IPS-18c (cell line): ENCODE measurements around the gene ENOX2.

Experiments
- H3K4me3 ChIP-seq: 2 replicates; pipeline ENCODE4 v1.7.0; 2013; ENCODE audit warnings: low read depth, mild to moderate bottlenecking, low read length, moderate library complexity; ENCODE audit not compliant: insufficient read depth
- H3K9me3 ChIP-seq: one replicate; pipeline ENCODE4 v1.6.1; 2013; ENCODE audit warnings: mild to moderate bottlenecking, low read length, moderate library complexity; ENCODE audit not compliant: control insufficient read depth, insufficient read depth

Gene ENOX2

DNA sequence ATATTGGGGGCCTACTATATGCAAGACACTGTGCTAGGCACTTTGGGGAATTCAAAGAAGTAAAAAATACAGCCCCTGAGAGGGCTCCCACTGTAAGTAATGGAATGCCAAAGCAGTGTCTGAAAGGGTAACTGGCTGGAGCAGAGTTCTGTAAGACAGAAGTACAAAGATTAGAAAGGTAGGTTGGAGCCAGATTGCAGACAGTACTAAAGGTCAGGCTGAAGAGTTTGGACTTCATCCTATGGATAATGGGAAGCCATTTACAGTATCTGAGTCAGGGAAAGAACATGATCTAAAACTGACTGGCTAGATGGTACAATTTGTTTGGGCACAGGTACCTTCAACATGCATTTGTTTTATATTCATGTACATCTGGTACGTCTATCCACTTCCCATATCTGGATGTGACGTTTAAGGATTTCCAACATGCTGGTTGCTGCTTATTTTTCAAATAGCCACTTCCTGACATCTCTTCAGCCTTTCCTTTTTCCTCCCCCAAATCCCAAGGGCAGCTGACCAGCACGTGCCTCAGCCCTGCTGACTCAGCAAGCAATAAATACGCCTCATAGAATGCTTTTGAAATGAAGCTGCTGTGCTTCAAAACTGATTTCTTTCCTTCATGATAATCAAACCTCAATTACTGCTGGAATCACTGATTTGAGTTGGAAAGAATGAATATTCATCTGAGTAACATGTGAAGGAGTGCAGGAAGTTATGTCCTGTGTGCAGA, 9.5 kb downstream of the ENOX2 start:
- Histone ChIP-seq H3K4me3 (no peak overlapping the region), H3K9me3 (peaks cover 2% of the 10 kb centered on the region)

DNA sequence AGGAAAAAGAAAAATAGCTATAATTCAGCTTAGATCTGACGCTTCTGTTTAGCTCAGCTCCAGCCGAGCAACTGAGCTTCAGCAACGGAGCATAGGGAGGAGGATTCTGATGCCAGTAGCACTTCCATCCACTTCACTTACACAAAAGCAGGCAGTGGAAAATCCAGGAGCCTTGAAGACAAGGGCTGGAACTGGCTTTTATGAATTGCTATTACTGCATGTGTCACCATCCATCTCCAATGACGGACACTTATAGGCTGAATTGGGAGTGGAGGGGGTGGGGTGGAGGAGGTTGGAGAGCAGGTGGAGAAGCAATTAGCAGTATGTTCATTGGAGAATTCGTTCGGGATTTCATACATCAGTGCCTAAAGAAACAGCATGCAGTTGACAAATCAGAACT, 15.6 kb downstream of the ENOX2 start:
- H3K9me3 ChIP-seq: no peaks in the 10 kb centered on the region
- H3K4me3 ChIP-seq: no peak overlapping the region

- no peaks in the 10 kb centered on the region for H3K9me3 ChIP-seq
- no peak overlapping the region for H3K4me3 ChIP-seq
Observed at GRCh38 chrX:130885996-130886395, 17.0 kb downstream of the ENOX2 start.

GRCh38 chrX:130885508-130885907, 17.5 kb downstream of the ENOX2 start:
- no peaks in the 10 kb centered on the region for H3K9me3 ChIP-seq

DNA sequence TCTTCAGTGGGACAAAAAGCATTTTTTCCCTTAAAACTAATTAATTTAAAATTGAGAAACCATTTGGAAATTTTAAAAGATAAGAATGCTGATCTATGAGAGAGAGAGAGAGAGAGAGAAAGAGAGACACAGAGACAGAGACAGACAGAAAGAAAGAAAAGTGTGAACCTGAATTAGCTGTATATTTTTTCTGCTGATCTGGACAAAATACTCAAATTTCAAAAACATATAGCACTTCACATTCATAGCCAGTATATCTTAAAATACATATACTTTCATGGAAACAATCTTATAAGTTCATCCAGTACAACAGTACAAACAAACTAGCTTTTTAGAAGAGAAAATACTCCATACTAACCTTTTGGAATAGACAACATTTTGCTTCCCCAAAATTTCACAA, 18.4 kb downstream of the ENOX2 start:
- Histone ChIP-seq H3K9me3 (no peaks in the 10 kb centered on the region), H3K4me3 (no peak overlapping the region)

More at GRCh38 chrX:130885508-130885907, 17.5 kb downstream of the ENOX2 start:
- no peak overlapping the region for H3K4me3 ChIP-seq

- H3K9me3 ChIP-seq: peaks cover 3% of the 10 kb centered on the region
- no peak overlapping the region for H3K4me3 ChIP-seq
Observed at GRCh38 chrX:130879869-130880268, 23.1 kb downstream of the ENOX2 start.

DNA sequence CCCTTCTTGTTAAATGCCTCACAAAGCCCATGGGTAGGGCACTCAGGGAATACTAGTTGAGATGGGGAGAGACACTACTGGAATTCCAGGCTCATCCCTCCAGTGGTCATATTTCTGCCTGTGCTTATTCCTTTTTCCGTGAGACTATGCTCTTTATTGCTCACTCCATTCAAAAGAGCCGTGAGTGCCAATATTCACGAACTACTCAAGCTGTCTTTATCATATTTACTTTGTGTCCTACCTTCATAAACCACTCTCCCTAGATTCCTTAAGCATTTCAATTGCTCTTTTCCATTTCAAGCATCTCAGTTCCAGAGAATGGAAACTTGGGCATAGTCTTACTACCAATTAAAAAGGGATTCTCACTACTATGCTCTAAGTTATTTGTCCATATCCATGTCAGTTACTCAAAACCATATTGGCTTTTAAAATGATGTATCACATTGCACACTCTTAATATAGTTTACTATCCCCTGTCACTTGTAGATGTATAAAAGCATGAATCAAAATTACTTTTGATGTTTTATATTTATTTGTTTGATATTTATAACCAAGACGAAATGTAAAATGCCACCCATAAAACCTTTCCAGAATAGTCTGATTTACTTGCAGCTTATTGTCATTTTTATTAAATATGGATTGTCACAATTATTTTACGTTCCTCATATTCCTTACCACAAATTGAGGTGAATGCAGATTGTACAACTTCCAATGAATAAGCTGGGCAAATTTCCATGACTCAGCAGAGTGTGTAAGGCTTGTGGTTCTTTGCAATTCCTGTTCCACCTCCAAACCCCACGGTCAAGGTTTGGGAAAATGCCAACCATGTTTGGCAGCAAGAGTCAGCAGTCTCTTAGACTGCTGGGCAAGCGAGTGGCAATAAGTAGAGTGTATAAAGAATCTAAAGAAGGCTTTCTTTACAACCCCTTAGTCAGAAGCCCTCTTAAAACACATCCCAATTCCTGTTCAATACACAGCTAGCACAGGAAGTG, 24.4 kb downstream of the ENOX2 start:
- Histone ChIP-seq H3K9me3 (peaks cover 3% of the 10 kb centered on the region), H3K4me3 (no peak overlapping the region)

- peaks cover 3% of the 10 kb centered on the region for H3K9me3 ChIP-seq
Observed at GRCh38 chrX:130877892-130878341, 25.1 kb downstream of the ENOX2 start.

DNA sequence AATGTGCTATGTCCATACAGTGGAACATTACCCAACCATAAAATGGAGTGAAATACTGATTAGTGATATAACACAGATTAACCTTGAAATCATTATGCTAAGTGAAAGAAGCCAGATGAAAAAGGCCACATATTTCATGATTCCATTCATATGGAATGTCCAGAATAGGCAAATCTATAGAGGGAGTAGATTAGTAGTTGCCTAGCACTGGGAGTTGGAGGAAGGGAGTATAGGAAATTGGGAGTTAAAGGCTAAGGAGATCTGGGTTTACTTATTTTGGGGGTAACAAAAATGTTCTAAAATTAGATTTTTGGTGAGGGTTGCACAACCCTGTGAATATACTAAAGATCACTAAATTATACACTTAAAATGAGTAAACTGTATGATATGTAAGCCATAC, 26.8 kb downstream of the ENOX2 start:
- peaks cover 3% of the 10 kb centered on the region for H3K9me3 ChIP-seq
- H3K4me3 ChIP-seq: no peak overlapping the region

More at GRCh38 chrX:130877892-130878341, 25.1 kb downstream of the ENOX2 start:
- no peak overlapping the region for H3K4me3 ChIP-seq

DNA sequence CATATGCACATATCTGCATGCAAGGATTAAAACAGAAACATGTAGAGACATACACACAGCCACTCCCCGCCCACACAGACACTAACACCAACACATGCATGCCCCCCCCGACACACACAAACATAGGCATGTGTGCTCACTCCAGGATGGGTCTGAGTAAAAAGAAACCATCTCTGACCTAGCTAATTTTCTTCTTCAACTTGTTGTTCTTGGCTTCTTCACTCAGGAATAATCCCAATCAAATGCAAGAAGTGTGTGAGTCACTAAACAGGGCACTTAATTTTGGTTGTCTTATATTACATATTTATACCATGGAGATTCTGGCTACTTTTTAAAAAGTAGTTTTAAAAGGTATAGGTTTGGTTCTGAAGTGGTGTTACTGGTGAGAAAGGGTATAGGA, 28.3 kb downstream of the ENOX2 start:
- H3K4me3 ChIP-seq: no peak overlapping the region

DNA sequence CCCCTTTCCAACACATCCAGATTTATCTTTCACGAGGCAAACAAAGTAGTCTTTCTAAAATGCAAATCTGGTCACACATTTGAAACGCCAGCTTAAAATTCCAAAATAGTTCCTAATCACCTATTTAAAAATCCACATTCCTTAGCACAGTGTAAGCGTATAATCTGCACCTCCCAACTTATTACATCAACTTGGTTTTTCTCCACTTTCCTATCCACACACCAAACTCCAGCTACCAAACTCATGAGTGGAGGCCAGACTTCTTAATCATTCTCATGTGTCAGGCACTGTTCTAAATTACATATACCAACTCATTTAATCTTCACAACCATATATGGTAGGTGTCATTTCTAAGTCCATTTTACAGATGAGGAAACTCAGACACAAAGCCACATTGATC, 33.8 kb downstream of the ENOX2 start:
- Histone ChIP-seq H3K4me3 (no peak overlapping the region), H3K9me3 (no peaks in the 10 kb centered on the region)

More for the DNA sequence above, 28.3 kb downstream of the ENOX2 start:
- peaks cover 3% of the 10 kb centered on the region for H3K9me3 ChIP-seq

GRCh38 chrX:130861462-130861861, 41.5 kb downstream of the ENOX2 start:
- H3K9me3 ChIP-seq: no peaks in the 10 kb centered on the region

GRCh38 chrX:130857207-130857606, 45.8 kb downstream of the ENOX2 start:
- no peaks in the 10 kb centered on the region for H3K9me3 ChIP-seq
- H3K4me3 ChIP-seq: no peak overlapping the region

More at GRCh38 chrX:130861462-130861861, 41.5 kb downstream of the ENOX2 start:
- H3K4me3 ChIP-seq: no peak overlapping the region

DNA sequence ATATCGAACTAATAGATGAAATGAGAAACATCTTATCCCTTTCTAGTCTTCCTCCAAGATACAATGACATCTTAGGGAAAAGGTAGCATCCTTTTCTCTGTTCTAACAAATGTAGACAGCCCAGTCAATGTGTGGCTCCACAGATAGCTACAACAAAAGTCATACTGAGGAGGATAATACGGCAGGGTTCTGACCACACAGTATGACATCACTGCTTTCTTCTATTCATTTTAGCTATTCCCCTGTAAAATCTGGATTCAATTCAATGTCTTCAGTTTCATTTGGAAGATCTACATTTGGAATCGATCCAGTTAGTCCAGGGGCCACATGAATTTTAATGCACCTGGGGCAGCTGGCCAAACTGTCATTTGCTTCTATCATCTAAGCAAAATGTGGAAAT, 51.4 kb downstream of the ENOX2 start:
- H3K9me3 ChIP-seq: no peaks in the 10 kb centered on the region
- no peak overlapping the region for H3K4me3 ChIP-seq

GRCh38 chrX:130848763-130849162, 54.2 kb downstream of the ENOX2 start:
- H3K9me3 ChIP-seq: no peaks in the 10 kb centered on the region
- no peak overlapping the region for H3K4me3 ChIP-seq

- no peak overlapping the region for H3K4me3 ChIP-seq
- no peaks in the 10 kb centered on the region for H3K9me3 ChIP-seq
Observed at GRCh38 chrX:130846746-130847145, 56.3 kb downstream of the ENOX2 start.

DNA sequence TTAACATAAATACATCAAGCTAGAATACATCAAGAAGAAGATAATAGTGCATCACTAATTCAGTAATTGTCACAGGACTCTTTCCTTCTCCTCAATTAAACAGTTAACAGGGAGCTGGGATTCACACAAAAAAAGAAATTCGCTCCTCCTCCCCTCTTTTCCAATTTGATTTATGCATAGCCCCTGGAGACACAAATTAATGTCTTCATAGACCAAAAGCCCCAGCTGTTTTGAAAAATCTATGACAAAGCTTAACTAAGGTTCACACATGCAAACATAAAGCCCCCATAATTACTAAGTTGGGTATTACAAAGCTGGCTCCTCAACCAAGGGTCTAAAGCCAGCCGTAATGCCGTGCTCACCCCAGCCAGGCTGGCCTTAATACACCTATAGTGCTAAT, 61.2 kb downstream of the ENOX2 start:
- Histone ChIP-seq H3K9me3 (no peaks in the 10 kb centered on the region), H3K4me3 (no peak overlapping the region)

DNA sequence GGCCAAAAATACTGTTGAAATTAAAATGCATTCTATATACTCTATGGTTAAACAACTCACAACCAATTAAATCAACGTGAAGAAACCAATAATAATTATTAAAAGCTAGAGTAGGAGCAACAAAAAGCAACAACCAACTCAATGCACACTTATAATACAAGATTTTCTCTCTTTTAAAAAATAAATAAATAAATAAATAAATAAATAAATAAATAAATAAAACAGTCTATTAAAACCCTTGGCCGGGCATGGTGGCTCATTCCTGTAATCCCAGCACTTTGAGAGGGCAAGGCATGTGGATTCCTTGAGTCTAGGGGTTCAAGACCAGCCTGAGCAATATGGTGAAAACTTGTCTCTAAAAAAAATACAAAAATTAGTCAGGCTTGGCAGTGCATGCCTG, 62.7 kb downstream of the ENOX2 start:
- Histone ChIP-seq H3K4me3 (no peak overlapping the region), H3K9me3 (no peaks in the 10 kb centered on the region)
